H1 (cell line): Measurements from ENCODE around the gene RGL3. TPM values are rescaled to one million over a fixed set of nuclear protein-coding genes. Genes with fewer than 3 reads are reported as not detected.

ENCODE experiments used
- CTCF ChIA-PET: fragments of 300-600 bp; sonication (Branson Sonifier 250); formaldehyde crosslinking; loops from one replicate; lab custom pipeline; 2021; ENCODE audit not compliant: partially characterized antibody; lab: Charles Lee
- POLR2A ChIA-PET: fragments of 300-600 bp; sonication (Branson Sonifier 250); formaldehyde crosslinking; loops from one replicate; lab custom pipeline; 2021; ENCODE audit warnings: inconsistent platforms; ENCODE audit not compliant: partially characterized antibody; lab: Charles Lee
- DNase-seq, 2 experiments: peaks; one replicate each; pipeline versions ENCODE4 v3.0.0 to v3.0.0-alpha.2; 2010 to 2022; ENCODE audit warnings: low spot score in 2 of 2, low read depth in 1 of 2, mixed read lengths in 1 of 2
- FAIRE-seq: peaks from 2 replicates; lab custom pipeline; 2011; peaks lifted over from hg19 to GRCh38; lab: Jason Lieb, UNC
- H2AFZ ChIP-seq: 2 replicates; pipeline ENCODE4 v1.8.1; 2012; ENCODE audit warnings: low read length, inconsistent platforms
- H2AK5ac ChIP-seq: 2 replicates; pipeline ENCODE4 v1.6.1; 2013; ENCODE audit warnings: low read depth, low read length
- H2BK120ac ChIP-seq: replicated peaks from 2 replicates; pipeline ENCODE3; 2013; ENCODE audit warnings: low read depth, low read length, inconsistent platforms
- H2BK12ac ChIP-seq: 2 replicates; pipeline ENCODE4 v1.6.1; 2013; ENCODE audit warnings: low read depth, low read length
- H2BK15ac ChIP-seq: 2 replicates; pipeline ENCODE4 v1.6.1; 2013; ENCODE audit warnings: low read length
- H2BK20ac ChIP-seq: 2 replicates; pipeline ENCODE4 v1.6.1; 2013; ENCODE audit warnings: low read length
- H2BK5ac ChIP-seq: 2 replicates; pipeline ENCODE4 v1.6.1; 2013; ENCODE audit warnings: low read depth, low read length
- H3K14ac ChIP-seq: 2 replicates; pipeline ENCODE4 v1.6.1; 2013; ENCODE audit warnings: inconsistent platforms; ENCODE audit not compliant: insufficient read length
- H3K18ac ChIP-seq: 2 replicates; pipeline ENCODE4 v1.6.1; 2013; ENCODE audit warnings: low read length; ENCODE audit errors: extremely low read depth
- H3K23ac ChIP-seq: 2 replicates; pipeline ENCODE4 v1.6.1; 2013; ENCODE audit warnings: inconsistent platforms; ENCODE audit not compliant: insufficient read length
- H3K23me2 ChIP-seq: 2 replicates; pipeline ENCODE4 v1.6.1; 2013; ENCODE audit warnings: low read depth, low read length
- H3K27ac ChIP-seq: 2 replicates; pipeline ENCODE4 v1.6.1; 2011; ENCODE audit warnings: low read depth, low read length, inconsistent platforms
- H3K27me3 ChIP-seq, 4 experiments: replicated peaks in 1 of 4; 1 replicate in 1 of 4; 2 replicates in 3 of 4; pipeline versions ENCODE4 v1.6.1 to v1.8.1; 2011 to 2013; ENCODE audit warnings: low read length in 3 of 4, mild to moderate bottlenecking in 3 of 4, inconsistent platforms in 2 of 4, mixed read lengths in 2 of 4, moderate library complexity in 1 of 4; ENCODE audit not compliant: control insufficient read depth in 3 of 4, insufficient read depth in 3 of 4; ENCODE audit errors: extremely low read depth in 1 of 4
- H3K36me3 ChIP-seq, 4 experiments: 2 replicates each; pipeline versions ENCODE4 v1.6.1 to v1.8.1; 2011 to 2013; ENCODE audit warnings: mild to moderate bottlenecking in 4 of 4, low read length in 3 of 4, moderate library complexity in 2 of 4, control low read depth in 1 of 4, inconsistent platforms in 1 of 4; ENCODE audit not compliant: insufficient read depth in 4 of 4, control insufficient read depth in 2 of 4
- H3K4ac ChIP-seq: replicated peaks from 2 replicates; pipeline ENCODE3; 2013; ENCODE audit warnings: low read length, low read depth, mixed read lengths, inconsistent platforms; ENCODE audit not compliant: insufficient read length
- H3K4me1 ChIP-seq, 4 experiments: replicated peaks in 1 of 4; 1 replicate in 1 of 4; 2 replicates in 3 of 4; pipeline versions ENCODE4 v1.6.1 to v1.8.1; 2011 to 2013; ENCODE audit warnings: low read length in 3 of 4, inconsistent platforms in 2 of 4, mixed read lengths in 1 of 4; ENCODE audit not compliant: insufficient read depth in 4 of 4, control insufficient read depth in 3 of 4
- H3K4me2 ChIP-seq, 2 experiments: 2 replicates each; pipeline versions ENCODE4 v1.6.1 to v1.8.1; 2011 to 2013; ENCODE audit warnings: low read depth in 2 of 2, low read length in 2 of 2, control low read depth in 1 of 2, inconsistent platforms in 1 of 2, mild to moderate bottlenecking in 1 of 2; ENCODE audit not compliant: insufficient read depth in 1 of 2
- H3K4me3 ChIP-seq, 4 experiments: fragments of 200-600, 300-600 bp in 1 of 4; sonication (generic), shearing (Covaris generic), sonication (Bioruptor Twin) in 1 of 4; 2 replicates each; pipeline versions ENCODE4 v1.5.1 to v1.8.1; 2011 to 2016; ENCODE audit warnings: low read length in 4 of 4, low read depth in 3 of 4, control low read depth in 2 of 4, inconsistent platforms in 2 of 4, mild to moderate bottlenecking in 2 of 4, mixed read lengths in 1 of 4, moderate library complexity in 1 of 4; ENCODE audit not compliant: insufficient read depth in 2 of 4; ENCODE audit errors: extremely low read depth in 1 of 4
- H3K56ac ChIP-seq: replicated peaks from 2 replicates; pipeline ENCODE3; 2013; ENCODE audit warnings: low read depth, mild to moderate bottlenecking, mixed read lengths, low read length, inconsistent platforms; ENCODE audit not compliant: insufficient read length
- H3K79me1 ChIP-seq: 2 replicates; pipeline ENCODE4 v1.6.1; 2013; ENCODE audit warnings: low read depth, low read length, control low read depth
- H3K79me2 ChIP-seq, 2 experiments: 2 replicates each; pipeline versions ENCODE4 v1.6.1 to v1.8.1; 2012 to 2013; ENCODE audit warnings: low read length in 2 of 2, mild to moderate bottlenecking in 2 of 2, inconsistent platforms in 1 of 2; ENCODE audit not compliant: insufficient read depth in 2 of 2, control insufficient read depth in 1 of 2
- H3K9ac ChIP-seq, 4 experiments: replicated peaks in 1 of 4; 1 replicate in 1 of 4; 2 replicates in 3 of 4; pipeline versions ENCODE4 v1.6.1 to v1.8.1; 2011 to 2013; ENCODE audit warnings: low read depth in 3 of 4, low read length in 3 of 4, control low read depth in 2 of 4, mild to moderate bottlenecking in 2 of 4, moderate library complexity in 2 of 4, inconsistent platforms in 1 of 4; ENCODE audit errors: extremely low read depth in 1 of 4
- H3K9me3 ChIP-seq, 2 experiments: 2 replicates each; pipeline versions ENCODE4 v1.6.1 to v1.8.1; 2012 to 2013; ENCODE audit warnings: mild to moderate bottlenecking in 2 of 2, moderate library complexity in 2 of 2, control low read depth in 1 of 2, inconsistent platforms in 1 of 2, low read depth in 1 of 2, low read length in 1 of 2, mixed read lengths in 1 of 2; ENCODE audit not compliant: insufficient read depth in 2 of 2
- H4K20me1 ChIP-seq, 2 experiments: replicated peaks in 1 of 2; 2 replicates each; pipeline versions ENCODE3 to v1.8.1; 2011 to 2013; ENCODE audit warnings: inconsistent platforms in 2 of 2, low read length in 2 of 2, mild to moderate bottlenecking in 1 of 2; ENCODE audit not compliant: insufficient read depth in 2 of 2, control insufficient read depth in 1 of 2
- H4K5ac ChIP-seq: 2 replicates; pipeline ENCODE4 v1.6.1; 2013; ENCODE audit warnings: low read length, low read depth, mixed read lengths, inconsistent platforms; ENCODE audit not compliant: insufficient read length
- H4K8ac ChIP-seq: 2 replicates; pipeline ENCODE4 v1.8.0; 2013; ENCODE audit warnings: mild to moderate bottlenecking, moderate library complexity, low read length, inconsistent platforms; ENCODE audit not compliant: insufficient read depth; ENCODE audit errors: extremely low read depth
- H4K91ac ChIP-seq: replicated peaks from 2 replicates; pipeline ENCODE3; 2013; ENCODE audit warnings: low read length, mixed read lengths, inconsistent platforms; ENCODE audit not compliant: insufficient read length
- ATF3 ChIP-seq: IDR thresholded peaks from 2 replicates; pipeline ENCODE4 v1.6.1; 2011; ENCODE audit warnings: low read depth, mild to moderate bottlenecking, low read length; ENCODE audit not compliant: insufficient read depth
- BRCA1 ChIP-seq: IDR thresholded peaks from 2 replicates; pipeline ENCODE4 v1.6.1; 2012; ENCODE audit warnings: low read depth, low read length, improper control_type of control experiment
- CBX5 ChIP-seq: fragments of 300-800, 300-1000 bp; sonication (generic); IDR thresholded peaks from 2 replicates; pipeline ENCODE4 v1.7.1; 2016; ENCODE audit warnings: antibody characterized with exemption, low read length, low read depth
- JUND ChIP-seq: IDR thresholded peaks from 2 replicates; pipeline ENCODE4 v1.6.1; 2011; ENCODE audit warnings: mild to moderate bottlenecking, improper control_type of control experiment, low read length
- KDM1A ChIP-seq: fragments of 200-600, 300-600 bp; sonication (generic); IDR thresholded peaks from 2 replicates; pipeline ENCODE4 v1.7.1; 2016; ENCODE audit warnings: mild to moderate bottlenecking, low read length, borderline replicate concordance
- PHF8 ChIP-seq: fragments of 200-600 bp; sonication (generic); conservative IDR thresholded peaks from 2 replicates; pipeline ENCODE4 v1.7.1; 2012; ENCODE audit warnings: low read depth, mild to moderate bottlenecking, inconsistent platforms, low read length, moderate library complexity
- POLR2A ChIP-seq, 2 experiments: IDR thresholded peaks; 1 replicate in 1 of 2; 2 replicates in 1 of 2; pipeline ENCODE4 v1.6.1; 2011; ENCODE audit warnings: low read depth in 2 of 2, low read length in 2 of 2, mild to moderate bottlenecking in 2 of 2; ENCODE audit errors: control extremely low read depth in 1 of 2
- POU5F1 ChIP-seq: IDR thresholded peaks from 2 replicates; pipeline ENCODE4 v1.6.1; 2011; ENCODE audit warnings: low read depth, mild to moderate bottlenecking, low read length, moderate library complexity
- SRF ChIP-seq: IDR thresholded peaks from 2 replicates; pipeline ENCODE4 v1.6.1; 2011; ENCODE audit warnings: mild to moderate bottlenecking, low read depth, low read length, moderate library complexity
- TAF1 ChIP-seq: IDR thresholded peaks from 2 replicates; pipeline ENCODE4 v1.6.1; 2011; ENCODE audit warnings: mild to moderate bottlenecking, low read depth, low read length
- TAF7 ChIP-seq: optimal IDR thresholded peaks from 2 replicates; pipeline ENCODE3; 2011; ENCODE audit warnings: low read depth, mild to moderate bottlenecking, inconsistent platforms, low read length, moderate library complexity, borderline replicate concordance
- TBP ChIP-seq: IDR thresholded peaks from 2 replicates; pipeline ENCODE4 v1.6.1; 2011; ENCODE audit warnings: low read depth, low read length, improper control_type of control experiment
- WGBS, 2 experiments: shearing (Covaris generic) in 1 of 2; methylation state at CpG; one replicate each; pipeline versions ENCODE4 v1.1.6 to v1.1.7; 2013 to 2015; ENCODE audit warnings: low lambda C conversion rate in 2 of 2, mixed read lengths in 2 of 2, inconsistent platforms in 1 of 2, low coverage in 1 of 2, missing lambda C conversion rate in 1 of 2; ENCODE audit not compliant: insufficient replicate concordance in 2 of 2, insufficient coverage in 1 of 2, insufficient read length in 1 of 2; ENCODE audit errors: extremely low coverage in 1 of 2, missing lambda C conversion rate in 1 of 2; 5-methylcytosine and 5-hydroxymethylcytosine counted together
- polyA plus RNA-seq, 7 experiments: library from polyadenylated mRNA; depleted of rRNA in 3 of 7; stranded (reverse) in 5 of 7; unstranded in 2 of 7; fragments of >200 nt in 5 of 7; fragments of 200-250 nt in 2 of 7; gene quantifications; 1 replicate in 5 of 7; 2 replicates in 1 of 7; 4 replicates in 1 of 7; pipeline versions ENCODE4 v1.2.1 to v1.2.3, GENCODE V29; 2011 to 2013; ENCODE audit warnings: missing spikeins in 2 of 7, mixed read lengths in 2 of 7
- total RNA-seq: library from RNA; stranded (reverse); fragmentation: NEBNext Ultra II Directional; extraction: Animal tissue kit (Norgen Biotek cat#: 25700); gene quantifications from 2 replicates; pipeline ENCODE4 v1.2.1, GENCODE V29; 2021

The RGL3 gene
- total and polyA plus RNA-seq, 2 of the 8 experiments (the other 6 are each of a cell fraction or from before 2014, with no cell fraction given) = 36.9 to 40.9 TPM

- Histone ChIP-seq H2BK5ac (no peak overlapping the region), H4K91ac (no peak overlapping the region), H3K4me1 (peaks cover 0 to 12% (median 1%) of the 10 kb centered on the region in 4 experiments; a peak in 4 of 7 replicates), H2BK120ac (no peak overlapping the region), H4K20me1 (no peaks in the 10 kb centered on the region), H3K79me2 (no peaks in the 10 kb centered on the region), H2BK15ac (no peak overlapping the region), H2BK20ac (no peak overlapping the region), H3K23ac (no peak overlapping the region), H3K36me3 (no peaks in the 10 kb centered on the region), H3K18ac (no peak overlapping the region), H2AK5ac (0 out of 2 replicates have a peak overlapping the region, but pooled peaks have one; percentile 53), H3K27ac (no peak overlapping the region), H3K79me1 (no peaks in the 10 kb centered on the region), H4K8ac (peak overlapping the region; percentile 57; the same call in 1 of the 2 replicates), H3K56ac (no peak overlapping the region), H4K5ac (no peak overlapping the region), H3K27me3 (no peaks in the 10 kb centered on the region), H3K4ac (no peak overlapping the region), H3K9ac (no peak overlapping the region; a peak in 1 of 7 replicates), H2AFZ (no peak overlapping the region), H2BK12ac (0 out of 2 replicates have a peak overlapping the region, but pooled peaks have one; percentile 27), H3K4me2 (no peak overlapping the region)
- FAIRE-seq (no peak), DNase-seq (no peak)
- ChIA-PET CTCF (interaction anchor here (0.7 to 3.4 kb wide), 10 partner anchors 10 to 78 kb away, joined by 3 to 17 read pairs (median 4); partner anchors contain the start of gene EPOR), POLR2A (interaction anchor here (1.6 to 3.4 kb wide), 2 partner anchors 23 to 64 kb away, joined by 3 to 20 read pairs; partner anchors contain the start of gene ELAVL3)
- 85% methylated on average over 19 of the region's 19 CpGs; no CpG with 5 or more reads in 1 of the 2 experiments for WGBS, 2 experiments
- TF ChIP-seq TAF7 (no peak), SRF (no peak), ATF3 (no peak), CBX5 (no peak), POU5F1 (no peak), PHF8 (no peak), BRCA1 (no peak), KDM1A (no peak), JUND (no peak), POLR2A (IDR thresholded peaks at IDR 0.05; ENCODE audit: control extremely low read depth in 1 of 2, low read depth in 2 of 2, low read length in 2 of 2) (no peak), TAF1 (no peak), TBP (no peak)
- TF ChIP-seq, all 59 proteins: peak for 0
- no peaks in the 10 kb centered on the region; the same call in 1 of the 2 replicates for H3K23me2 ChIP-seq
- H3K4me3 ChIP-seq = no peak overlapping the region
- no peak overlapping the region for H3K14ac ChIP-seq
- H3K9me3 ChIP-seq = no peaks in the 10 kb centered on the region
Observed at GRCh38 chr19:11458236-11458900, 39.3 kb upstream of the RGL3 start.
